IMR-90 (cell line): ENCODE measurements around the gene TNNI2. TPM values are rescaled to one million over a fixed set of nuclear protein-coding genes. Genes with fewer than 3 reads are reported as not detected.

Experiments
- ATAC-seq: fragments of 200-7000 bp; cut with Tn5 transposase; 2 replicates; pipeline ENCODE4 v1.9.1; 2020; ENCODE audit warnings: low read depth, mild to moderate bottlenecking, moderate library complexity
- BruUV-seq: library from RNA; stranded (reverse); fragments of 400-500 nt; replicated peaks from 2 replicates; lab custom pipeline; 2021; lab: Mats Ljungman, UMichigan
- CTCF ChIA-PET: fragments of 300-600 bp; formaldehyde crosslinking; extraction: SDS; loops from one replicate; lab custom pipeline; 2021; ENCODE audit warnings: antibody characterized with exemption; lab: Yijun Ruan, JAX
- POLR2A ChIA-PET: fragments of 300-600 bp; sonication (Branson Sonifier 250); formaldehyde crosslinking; loops from one replicate; lab custom pipeline; 2022; ENCODE audit warnings: antibody characterized with exemption; ENCODE audit not compliant: unreplicated experiment; lab: Charles Lee
- DNase-seq: peaks from one replicate; pipeline ENCODE4 v3.0.0; 2013
- H2AFZ ChIP-seq: replicated peaks from 2 replicates; pipeline ENCODE3; 2013; ENCODE audit warnings: low read length, mild to moderate bottlenecking; ENCODE audit not compliant: poor library complexity
- H2AK5ac ChIP-seq: 2 replicates; pipeline ENCODE4 v1.6.1; 2013; ENCODE audit warnings: low read depth, low read length, inconsistent platforms
- H2AK9ac ChIP-seq: replicated peaks from 2 replicates; pipeline ENCODE3; 2013; ENCODE audit warnings: mild to moderate bottlenecking, low read depth, low read length, moderate library complexity; ENCODE audit not compliant: poor library complexity
- H2BK120ac ChIP-seq: 2 replicates; pipeline ENCODE4 v1.6.1; 2013; ENCODE audit warnings: low read depth, low read length, inconsistent platforms
- H2BK15ac ChIP-seq: 3 replicates; pipeline ENCODE4 v1.6.1; 2013; ENCODE audit warnings: low read depth, low read length, inconsistent platforms
- H2BK20ac ChIP-seq: 2 replicates; pipeline ENCODE4 v1.6.1; 2013; ENCODE audit warnings: low read depth, mild to moderate bottlenecking, inconsistent platforms, low read length, moderate library complexity
- H2BK5ac ChIP-seq: 2 replicates; pipeline ENCODE4 v1.6.1; 2013; ENCODE audit warnings: mild to moderate bottlenecking, low read depth, low read length, inconsistent platforms; ENCODE audit not compliant: poor library complexity, severe bottlenecking
- H3K14ac ChIP-seq: replicated peaks from 2 replicates; pipeline ENCODE4 v1.6.1; 2013; ENCODE audit warnings: low read depth, low read length, inconsistent platforms
- H3K18ac ChIP-seq: 2 replicates; pipeline ENCODE4 v1.6.1; 2013; ENCODE audit warnings: low read depth, low read length, control low read depth
- H3K23ac ChIP-seq: 2 replicates; pipeline ENCODE4 v1.6.1; 2013; ENCODE audit warnings: low read depth, low read length, inconsistent platforms
- H3K27ac ChIP-seq: 2 replicates; pipeline ENCODE4 v1.5.1; 2013; ENCODE audit warnings: mild to moderate bottlenecking, control low read depth, low read length; ENCODE audit not compliant: insufficient read depth
- H3K27me3 ChIP-seq: 2 replicates; pipeline ENCODE4 v1.6.1; 2013; ENCODE audit warnings: low read length; ENCODE audit not compliant: control insufficient read depth, insufficient read depth
- H3K36me3 ChIP-seq: 2 replicates; pipeline ENCODE4 v1.6.1; 2013; ENCODE audit warnings: low read length, mixed read lengths; ENCODE audit not compliant: control insufficient read depth, insufficient read depth
- H3K4ac ChIP-seq: 2 replicates; pipeline ENCODE4 v1.6.1; 2013; ENCODE audit warnings: low read depth, low read length, inconsistent platforms
- H3K4me1 ChIP-seq: 2 replicates; pipeline ENCODE4 v1.6.1; 2013; ENCODE audit warnings: low read length, mixed read lengths; ENCODE audit not compliant: control insufficient read depth, insufficient read depth
- H3K4me2 ChIP-seq: 2 replicates; pipeline ENCODE4 v1.6.1; 2013; ENCODE audit warnings: low read depth, mild to moderate bottlenecking, control low read depth, low read length, moderate library complexity
- H3K4me3 ChIP-seq: 2 replicates; pipeline ENCODE4 v1.5.1; 2013; ENCODE audit warnings: low read depth, mild to moderate bottlenecking, control low read depth, low read length, moderate library complexity; ENCODE audit not compliant: insufficient read depth
- H3K56ac ChIP-seq: 2 replicates; pipeline ENCODE4 v1.6.1; 2013; ENCODE audit warnings: low read length, inconsistent platforms; ENCODE audit not compliant: insufficient read depth; ENCODE audit errors: extremely low read depth
- H3K79me1 ChIP-seq, 2 experiments: 2 replicates each; pipeline ENCODE4 v1.6.1; 2013; ENCODE audit warnings: low read length in 2 of 2, inconsistent platforms in 1 of 2, low read depth in 1 of 2
- H3K9ac ChIP-seq: 2 replicates; pipeline ENCODE4 v1.6.1; 2013; ENCODE audit warnings: low read depth, low read length, control low read depth
- H3K9me1 ChIP-seq: 2 replicates; pipeline ENCODE4 v1.6.1; 2013; ENCODE audit warnings: low read length, inconsistent platforms; ENCODE audit not compliant: insufficient read depth
- H3K9me3 ChIP-seq: 2 replicates; pipeline ENCODE4 v1.6.1; 2013; ENCODE audit warnings: low read length; ENCODE audit not compliant: control insufficient read depth, insufficient read depth
- H4K20me1 ChIP-seq: 2 replicates; pipeline ENCODE4 v1.6.1; 2013; ENCODE audit warnings: low read length, inconsistent platforms; ENCODE audit not compliant: insufficient read depth
- H4K5ac ChIP-seq: 2 replicates; pipeline ENCODE4 v1.6.1; 2013; ENCODE audit warnings: mild to moderate bottlenecking, low read depth, low read length, control low read depth
- H4K8ac ChIP-seq, 2 experiments: 2 replicates each; pipeline ENCODE4 v1.6.1; 2013; ENCODE audit warnings: low read depth in 2 of 2, low read length in 2 of 2, control low read depth in 1 of 2, inconsistent platforms in 1 of 2
- H4K91ac ChIP-seq: 2 replicates; pipeline ENCODE4 v1.6.1; 2013; ENCODE audit warnings: low read depth, low read length, inconsistent platforms; ENCODE audit not compliant: insufficient read depth
- BHLHE40 ChIP-seq: fragments of 150-350 bp; IDR thresholded peaks from 2 replicates; pipeline ENCODE4 v1.6.1; 2016; ENCODE audit warnings: mild to moderate bottlenecking, low read depth, low read length
- CEBPB ChIP-seq: IDR thresholded peaks from 2 replicates; pipeline ENCODE4 v1.6.1; 2012; ENCODE audit warnings: low read depth, low read length, improper control_type of control experiment
- CHD1 ChIP-seq: IDR thresholded peaks from 2 replicates; pipeline ENCODE4 v1.6.1; 2012; ENCODE audit warnings: low read depth, low read length, improper control_type of control experiment
- CTCF ChIP-seq: conservative IDR thresholded peaks from 2 replicates; pipeline ENCODE4 v1.5.1; 2012; ENCODE audit warnings: mild to moderate bottlenecking, low read depth, low read length, improper control_type of control experiment
- ELK1 ChIP-seq: fragments of 150-350 bp; IDR thresholded peaks from 2 replicates; pipeline ENCODE4 v1.6.1; 2016; ENCODE audit warnings: low read depth, mild to moderate bottlenecking, low read length, moderate library complexity, borderline replicate concordance
- FOS ChIP-seq: fragments of 150-350 bp; IDR thresholded peaks from 2 replicates; pipeline ENCODE4 v1.6.1; 2016; ENCODE audit warnings: low read depth, low read length
- MAFK ChIP-seq: IDR thresholded peaks from 2 replicates; pipeline ENCODE4 v1.6.1; 2012; ENCODE audit warnings: low read depth, low read length, improper control_type of control experiment
- MAZ ChIP-seq: IDR thresholded peaks from 2 replicates; pipeline ENCODE4 v1.6.1; 2012; ENCODE audit warnings: low read depth, mild to moderate bottlenecking, low read length, improper control_type of control experiment, moderate library complexity, borderline replicate concordance
- MXI1 ChIP-seq: IDR thresholded peaks from 2 replicates; pipeline ENCODE4 v1.6.1; 2012; ENCODE audit warnings: low read depth, mild to moderate bottlenecking, low read length, moderate library complexity, borderline replicate concordance
- NFE2L2 ChIP-seq: fragments of 150-350 bp; IDR thresholded peaks from 2 replicates; pipeline ENCODE4 v1.6.1; 2016; ENCODE audit warnings: low read depth, mild to moderate bottlenecking, low read length
- POLR2A ChIP-seq: IDR thresholded peaks from 2 replicates; pipeline ENCODE4 v1.6.1; 2012; ENCODE audit warnings: mild to moderate bottlenecking, low read depth, low read length
- RAD21 ChIP-seq: IDR thresholded peaks from 2 replicates; pipeline ENCODE4 v1.6.1; 2012; ENCODE audit warnings: low read length, improper control_type of control experiment
- RCOR1 ChIP-seq: IDR thresholded peaks from 2 replicates; pipeline ENCODE4 v1.6.1; 2012; ENCODE audit warnings: mild to moderate bottlenecking, low read length, improper control_type of control experiment; ENCODE audit not compliant: insufficient replicate concordance
- RFX5 ChIP-seq: IDR thresholded peaks from 2 replicates; pipeline ENCODE4 v1.8.0; 2012; ENCODE audit warnings: low read depth, mild to moderate bottlenecking, low read length, moderate library complexity
- SMC3 ChIP-seq: fragments of 150-350 bp; IDR thresholded peaks from 2 replicates; pipeline ENCODE4 v1.6.1; 2016; ENCODE audit warnings: low read depth, mild to moderate bottlenecking, antibody characterized with exemption, low read length, moderate library complexity
- USF2 ChIP-seq: fragments of 150-350 bp; IDR thresholded peaks from 2 replicates; pipeline ENCODE4 v1.6.1; 2017; ENCODE audit warnings: mild to moderate bottlenecking, antibody characterized with exemption, low read length, low read depth
- WGBS, 2 experiments: methylation state at CpG; one replicate each; pipeline versions ENCODE4 v1.1.5 to v1.1.7; 2013; ENCODE audit warnings: missing lambda C conversion rate in 2 of 2; ENCODE audit not compliant: insufficient read length in 1 of 2; ENCODE audit errors: extremely low coverage in 2 of 2; 5-methylcytosine and 5-hydroxymethylcytosine counted together
- dilution Hi-C: fragments of 300-500 bp; cut with HindIII; formaldehyde crosslinking; loops from one replicate; pipeline ENCODE4 v1.14.3; 2018; ENCODE audit warnings: low sequenced_read_pairs; ENCODE audit not compliant: unreplicated experiment
- in situ Hi-C: fragments of 300-500 bp; cut with MboI; formaldehyde crosslinking; loops from 3 replicates; pipeline ENCODE4 v1.14.3; 2019; ENCODE audit warnings: low sequenced_read_pairs, inconsistent platforms, mixed read lengths
- intact Hi-C: fragments of 100-400 bp; cut with micrococcal nuclease; formaldehyde crosslinking; loops from 2 replicates; pipeline ENCODE4 v1.10.0; 2022
- polyA plus RNA-seq, 3 experiments: library from polyadenylated mRNA; depleted of rRNA; stranded (reverse); fragments of >200 nt; gene quantifications; 2 replicates each; pipeline ENCODE4 v1.2.3, GENCODE V29; 2012; ENCODE audit warnings: low replicate concordance in 1 of 3
- total RNA-seq: library from RNA; depleted of rRNA; stranded (reverse); fragments of >200 nt; gene quantifications from 2 replicates; pipeline ENCODE4 v1.2.3, GENCODE V29; 2012

TNNI2 gene
- total and polyA plus RNA-seq, 2 of the 4 experiments (the other 2 are of a cell fraction): not detected

GRCh38 chr11:1834062-1834610, 4.6 kb upstream of the TNNI2 start:
- Histone ChIP-seq H3K9ac (no peak overlapping the region), H3K36me3 (no peaks in the 10 kb centered on the region), H3K79me1 (no peaks in the 10 kb centered on the region), H3K9me1 (no peaks in the 10 kb centered on the region), H3K4me2 (no peak overlapping the region), H3K9me3 (no peaks in the 10 kb centered on the region), H3K4ac (no peak overlapping the region), H2BK20ac (no peak overlapping the region), H2AK9ac (no peak overlapping the region), H3K18ac (no peak overlapping the region), H3K56ac (no peak overlapping the region), H3K27ac (no peak overlapping the region), H3K4me1 (peaks cover 2% of the 10 kb centered on the region; the same call in 1 of the 2 replicates), H3K4me3 (no peak overlapping the region), H4K20me1 (no peaks in the 10 kb centered on the region), H3K27me3 (peaks cover 16% of the 10 kb centered on the region; the same call in 1 of the 2 replicates), H2BK15ac (no peak overlapping the region), H2BK5ac (no peak overlapping the region), H2BK120ac (no peak overlapping the region), H4K8ac (no peak overlapping the region), H4K5ac (no peak overlapping the region), H3K23ac (no peak overlapping the region), H4K91ac (no peak overlapping the region), H3K14ac (no peak overlapping the region), H2AFZ (no peak overlapping the region), H2AK5ac (no peak overlapping the region)
- CTCF ChIA-PET: interaction anchor here (2.1 to 3.9 kb wide), 2 partner anchors 140 to 317 kb away, joined by 10 to 54 read pairs; no protein-coding TSS in a partner anchor
- dilution Hi-C loops: no loop called here
- ATAC-seq (no peak), DNase-seq (no peak)
- intact Hi-C loops: no loop called here
- POLR2A ChIA-PET: no interaction called here
- TF ChIP-seq USF2 (no peak), RAD21 (no peak), NFE2L2 (no peak), FOS (no peak), CTCF (no peak), BHLHE40 (no peak), MXI1 (no peak), POLR2A (no peak), RFX5 (no peak), MAZ (no peak), SMC3 (no peak), MAFK (no peak), CHD1 (no peak), CEBPB (no peak), RCOR1 (no peak), ELK1 (no peak)
- BruUV-seq: no TSS peak
- in situ Hi-C loops: no loop called here
- 93% methylated on average over 3 of the region's 14 CpGs; no CpG with 5 or more reads in 1 of the 2 experiments for WGBS, 2 experiments
